DMS53 treated with DMSO at 0.1 percent for 48 hours (cell line): ENCODE results near the gene SMAD2.
A peak's percentile ranks its signal among the peaks of the same experiment; 100 is the strongest.
"Not testable (repeated sequence)": the region's sequence is repeated elsewhere in the genome, so short reads cannot be mapped to it uniquely, and the experiment has no call there.

Experiments used
- DNase-seq: peaks from one replicate; lab custom pipeline; 2025; ENCODE audit not compliant: unreplicated experiment; lab: John Stamatoyannopoulos, UW

The SMAD2 gene

GRCh38 chr18:47797126-47797525, 133.3 kb downstream of the SMAD2 start:
- no peak for DNase-seq

- no peak for DNase-seq
Observed at GRCh38 chr18:47795434-47795814, 135.0 kb downstream of the SMAD2 start.

- DNase-seq, result no peak
Observed at GRCh38 chr18:47794725-47795433, 135.6 kb downstream of the SMAD2 start.

GRCh38 chr18:47793609-47794008, 136.8 kb downstream of the SMAD2 start:
- no peak for DNase-seq

- DNase-seq, result no peak
Observed at GRCh38 chr18:47791461-47791985, 138.9 kb downstream of the SMAD2 start.

- no peak for DNase-seq
Observed at GRCh38 chr18:47790036-47790435, 140.4 kb downstream of the SMAD2 start.

GRCh38 chr18:47788621-47789020, 141.8 kb downstream of the SMAD2 start:
- DNase-seq, result no peak

- DNase-seq, result no peak
Observed at GRCh38 chr18:47781561-47781960, 148.9 kb downstream of the SMAD2 start.

- DNase-seq, result no peak
Observed at GRCh38 chr18:47780011-47780725, 150.3 kb downstream of the SMAD2 start.

GRCh38 chr18:47779381-47779780, 151.1 kb downstream of the SMAD2 start:
- DNase-seq, result no peak

GRCh38 chr18:47777626-47778025, 152.8 kb downstream of the SMAD2 start:
- DNase-seq, result no peak

- no peak for DNase-seq
Observed at GRCh38 chr18:47775961-47776360, 154.5 kb downstream of the SMAD2 start.

- DNase-seq, result no peak
Observed at GRCh38 chr18:47773931-47774330, 156.5 kb downstream of the SMAD2 start.

- peak; percentile 80 for DNase-seq
Observed at GRCh38 chr18:47772374-47773248, 157.8 kb downstream of the SMAD2 start.

GRCh38 chr18:47771922-47772321, 158.5 kb downstream of the SMAD2 start:
- no peak for DNase-seq

- DNase-seq, result no peak
Observed at GRCh38 chr18:47767699-47768098, 162.8 kb downstream of the SMAD2 start.

GRCh38 chr18:47767198-47767597, 163.3 kb downstream of the SMAD2 start:
- not testable (repeated sequence) for DNase-seq
